SK-N-SH (cell line): ENCODE data around the gene DPP10.
A peak's percentile ranks its signal among the peaks of the same experiment; 100 is the strongest.

Experiments used
- EP300 ChIP-seq, 2 experiments: IDR thresholded peaks; 2 replicates each; pipeline versions ENCODE4 v1.4.0 to v1.6.1; 2012; ENCODE audit warnings: borderline replicate concordance in 1 of 2, low read depth in 1 of 2, low read length in 1 of 2
- GABPA ChIP-seq: IDR thresholded peaks from 2 replicates; pipeline ENCODE4 v1.4.0; 2012; ENCODE audit warnings: low read depth, mild to moderate bottlenecking
- POLR2AphosphoS5 ChIP-seq: IDR thresholded peaks from 2 replicates; pipeline ENCODE4 v1.6.1; 2012; ENCODE audit warnings: low read depth, low read length
- RAD21 ChIP-seq: IDR thresholded peaks from 2 replicates; pipeline ENCODE4 v1.6.1; 2012; ENCODE audit warnings: mild to moderate bottlenecking, low read length
- SMC3 ChIP-seq: IDR thresholded peaks from 2 replicates; pipeline ENCODE4 v1.6.1; 2012; ENCODE audit warnings: low read depth, low read length, improper control_type of control experiment
- TCF12 ChIP-seq: IDR thresholded peaks from 2 replicates; pipeline ENCODE4 v1.4.0; 2012
- USF1 ChIP-seq: IDR thresholded peaks from 2 replicates; pipeline ENCODE4 v1.4.0; 2012; ENCODE audit warnings: low read depth, borderline replicate concordance
- USF2 ChIP-seq: fragments of 150-350 bp; IDR thresholded peaks from 2 replicates; pipeline ENCODE4 v1.6.1; 2017; ENCODE audit warnings: antibody characterized with exemption, low read length, low read depth, borderline replicate concordance
- YY1 ChIP-seq: IDR thresholded peaks from 2 replicates; pipeline ENCODE4 v1.4.0; 2012; ENCODE audit warnings: low read depth, mild to moderate bottlenecking
- TF ChIP-seq, protein P1 (sequence below): fragments of 200-600 bp; sonication (generic); IDR thresholded peaks from 2 replicates; pipeline ENCODE4 v1.6.1; 2017; ENCODE audit warnings: antibody characterized with exemption, mild to moderate bottlenecking, moderate library complexity
- TF ChIP-seq, protein P2 (sequence below): IDR thresholded peaks from 2 replicates; pipeline ENCODE4 v1.4.0; 2012; ENCODE audit warnings: low read depth

DNA sequence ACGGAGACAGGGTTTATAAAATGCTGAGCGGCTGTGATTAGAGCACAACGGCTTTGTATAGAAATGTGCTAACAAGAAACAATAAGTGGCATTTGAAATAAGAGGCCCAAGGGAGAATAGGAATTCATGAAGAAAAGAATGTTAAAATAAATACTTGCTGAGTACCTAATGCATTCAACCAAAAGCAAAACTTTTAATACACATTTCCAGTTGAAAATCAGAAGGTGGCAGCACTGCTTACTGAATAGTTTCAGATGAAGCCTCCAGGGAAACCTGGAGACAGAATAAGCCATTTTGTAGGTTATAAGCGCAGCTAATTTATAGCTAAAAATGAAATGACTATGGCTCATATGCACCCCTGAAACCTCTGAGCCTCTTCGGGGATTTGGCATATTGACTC, 286.6 kb downstream of the DPP10 start:
- no peak for TF ChIP-seq TCF12
- TF ChIP-seq, protein P1, sequence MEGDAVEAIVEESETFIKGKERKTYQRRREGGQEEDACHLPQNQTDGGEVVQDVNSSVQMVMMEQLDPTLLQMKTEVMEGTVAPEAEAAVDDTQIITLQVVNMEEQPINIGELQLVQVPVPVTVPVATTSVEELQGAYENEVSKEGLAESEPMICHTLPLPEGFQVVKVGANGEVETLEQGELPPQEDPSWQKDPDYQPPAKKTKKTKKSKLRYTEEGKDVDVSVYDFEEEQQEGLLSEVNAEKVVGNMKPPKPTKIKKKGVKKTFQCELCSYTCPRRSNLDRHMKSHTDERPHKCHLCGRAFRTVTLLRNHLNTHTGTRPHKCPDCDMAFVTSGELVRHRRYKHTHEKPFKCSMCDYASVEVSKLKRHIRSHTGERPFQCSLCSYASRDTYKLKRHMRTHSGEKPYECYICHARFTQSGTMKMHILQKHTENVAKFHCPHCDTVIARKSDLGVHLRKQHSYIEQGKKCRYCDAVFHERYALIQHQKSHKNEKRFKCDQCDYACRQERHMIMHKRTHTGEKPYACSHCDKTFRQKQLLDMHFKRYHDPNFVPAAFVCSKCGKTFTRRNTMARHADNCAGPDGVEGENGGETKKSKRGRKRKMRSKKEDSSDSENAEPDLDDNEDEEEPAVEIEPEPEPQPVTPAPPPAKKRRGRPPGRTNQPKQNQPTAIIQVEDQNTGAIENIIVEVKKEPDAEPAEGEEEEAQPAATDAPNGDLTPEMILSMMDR: 0 out of 2 replicates have a peak, but pooled peaks have one; percentile 11
- TF ChIP-seq GABPA: no peak
- TF ChIP-seq EP300 (IDR thresholded peaks at IDR 0.05; ENCODE audit: borderline replicate concordance in 1 of 2, low read depth in 1 of 2, low read length in 1 of 2): no peak
- TF ChIP-seq POLR2AphosphoS5: no peak
- no peak for TF ChIP-seq YY1
- no peak for TF ChIP-seq RAD21
- TF ChIP-seq USF1: no peak
- TF ChIP-seq USF2: no peak
- no peak for TF ChIP-seq SMC3
- TF ChIP-seq, protein P2, sequence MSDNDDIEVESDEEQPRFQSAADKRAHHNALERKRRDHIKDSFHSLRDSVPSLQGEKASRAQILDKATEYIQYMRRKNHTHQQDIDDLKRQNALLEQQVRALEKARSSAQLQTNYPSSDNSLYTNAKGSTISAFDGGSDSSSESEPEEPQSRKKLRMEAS: no peak
